Keratinocyte (primary cell): ENCODE data around the gene CSNK2A1. TPM values are rescaled to one million over a fixed set of nuclear protein-coding genes. Genes with fewer than 3 reads are reported as not detected.

Experiments used
- DNase-seq: peaks from one replicate; pipeline ENCODE4 v3.0.0-alpha.2; 2011; ENCODE audit warnings: low read depth, missing footprints, low spot score
- FAIRE-seq: peaks from 2 replicates; lab custom pipeline; 2011; peaks lifted over from hg19 to GRCh38; lab: Jason Lieb, UNC
- H2AFZ ChIP-seq: 2 replicates; pipeline ENCODE4 v1.6.0; 2012; ENCODE audit warnings: low read length, control low read depth, inconsistent platforms; ENCODE audit not compliant: control insufficient read depth
- H3K27ac ChIP-seq: 2 replicates; pipeline ENCODE4 v1.5.1; 2011; ENCODE audit warnings: low read length; ENCODE audit not compliant: control insufficient read depth, insufficient read depth
- H3K27me3 ChIP-seq: 3 replicates; pipeline ENCODE4 v1.6.0; 2011; ENCODE audit warnings: low read length; ENCODE audit not compliant: control insufficient read depth, insufficient read depth; ENCODE audit errors: extremely low read depth
- H3K36me3 ChIP-seq, 2 experiments: 2 replicates in 1 of 2; 3 replicates in 1 of 2; pipeline ENCODE4 v1.5.1; 2011; ENCODE audit warnings: low read length in 2 of 2, mild to moderate bottlenecking in 1 of 2; ENCODE audit not compliant: control insufficient read depth in 2 of 2, insufficient read depth in 2 of 2; ENCODE audit errors: extremely low read depth in 1 of 2
- H3K4me1 ChIP-seq: 3 replicates; pipeline ENCODE4 v1.5.1; 2011; ENCODE audit warnings: low read length; ENCODE audit not compliant: control insufficient read depth, insufficient read depth; ENCODE audit errors: extremely low read depth
- H3K4me2 ChIP-seq: 3 replicates; pipeline ENCODE4 v1.6.0; 2011; ENCODE audit warnings: low read depth, low read length; ENCODE audit not compliant: control insufficient read depth, insufficient read depth; ENCODE audit errors: extremely low read depth
- H3K4me3 ChIP-seq, 3 experiments: fragments of 200-600 bp in 1 of 3; sonication (generic) in 1 of 3; 2 replicates in 2 of 3; 3 replicates in 1 of 3; pipeline ENCODE4 v1.5.1; 2011 to 2016; ENCODE audit warnings: low read length in 3 of 3, mild to moderate bottlenecking in 3 of 3, control low read depth in 2 of 3, inconsistent platforms in 1 of 3, low read depth in 1 of 3, mixed read lengths in 1 of 3, mixed run types in 1 of 3, moderate library complexity in 1 of 3; ENCODE audit not compliant: control insufficient read depth in 2 of 3, insufficient read depth in 2 of 3; ENCODE audit errors: extremely low read depth in 1 of 3
- H3K79me2 ChIP-seq: 2 replicates; pipeline ENCODE4 v1.6.0; 2012; ENCODE audit warnings: low read length; ENCODE audit not compliant: control insufficient read depth, insufficient read depth
- H3K9ac ChIP-seq: 3 replicates; pipeline ENCODE4 v1.6.0; 2011; ENCODE audit warnings: low read length; ENCODE audit not compliant: control insufficient read depth, insufficient read depth; ENCODE audit errors: extremely low read depth
- H3K9me1 ChIP-seq: 3 replicates; pipeline ENCODE4 v1.6.0; 2011; ENCODE audit warnings: low read length; ENCODE audit not compliant: control insufficient read depth, insufficient read depth; ENCODE audit errors: extremely low read depth
- H3K9me3 ChIP-seq: 2 replicates; pipeline ENCODE4 v1.5.1; 2012; ENCODE audit warnings: low read depth, low read length; ENCODE audit not compliant: control insufficient read depth
- H4K20me1 ChIP-seq: 3 replicates; pipeline ENCODE4 v1.6.0; 2011; ENCODE audit warnings: low read length; ENCODE audit not compliant: control insufficient read depth, insufficient read depth; ENCODE audit errors: extremely low read depth
- EZH2 ChIP-seq: IDR thresholded peaks from one replicate; pipeline ENCODE4 v1.6.1; 2012; ENCODE audit warnings: inconsistent platforms, mild to moderate bottlenecking, low read length, moderate library complexity
- dilution Hi-C: fragments of 300-500 bp; cut with MboI; formaldehyde crosslinking; loops from one replicate; pipeline ENCODE4 v1.7.0; 2020; ENCODE audit warnings: low sequenced_read_pairs; ENCODE audit not compliant: extremely low pct_ligation_motif_present
- polyA plus RNA-seq, 5 experiments: library from polyadenylated mRNA; depleted of rRNA in 3 of 5; stranded (reverse) in 3 of 5; stranded (forward) in 1 of 5; unstranded in 1 of 5; fragments of >200 nt; gene quantifications; 1 replicate in 1 of 5; 2 replicates in 3 of 5; 3 replicates in 1 of 5; pipeline versions ENCODE4 v1.2.1 to v1.2.3, GENCODE V29; 2011 to 2012; ENCODE audit warnings: missing spikeins in 2 of 5, low read depth in 1 of 5, low replicate concordance in 1 of 5
- TF ChIP-seq, protein P1 (sequence below), 3 experiments: IDR thresholded peaks in 1 of 3; conservative IDR thresholded peaks in 1 of 3; optimal IDR thresholded peaks in 1 of 3; 2 replicates in 2 of 3; 3 replicates in 1 of 3; pipeline versions ENCODE3 to v1.5.1; 2011; ENCODE audit warnings: low read length in 3 of 3, mild to moderate bottlenecking in 3 of 3, moderate library complexity in 2 of 3, control low read depth in 1 of 3, inconsistent platforms in 1 of 3; ENCODE audit not compliant: insufficient read depth in 2 of 3; ENCODE audit errors: extremely low read depth in 1 of 3

CSNK2A1 gene
- polyA plus RNA-seq, 1 donor (not counting 4 experiments of a cell fraction or from before 2014, with no cell fraction given) = 122 TPM

- no peak overlapping the region for H3K9ac ChIP-seq
- no peak overlapping the region for H3K4me3 ChIP-seq
- dilution Hi-C loops = no loop called here
- H2AFZ ChIP-seq = no peak overlapping the region
- H4K20me1 ChIP-seq = peaks cover 4% of the 10 kb centered on the region
- H3K27me3 ChIP-seq = no peaks in the 10 kb centered on the region
- no peak overlapping the region for H3K27ac ChIP-seq
- no peak for FAIRE-seq
- DNase-seq = no peak
- no peaks in the 10 kb centered on the region for H3K9me3 ChIP-seq
- no peak for TF ChIP-seq EZH2
- TF ChIP-seq, protein P1, sequence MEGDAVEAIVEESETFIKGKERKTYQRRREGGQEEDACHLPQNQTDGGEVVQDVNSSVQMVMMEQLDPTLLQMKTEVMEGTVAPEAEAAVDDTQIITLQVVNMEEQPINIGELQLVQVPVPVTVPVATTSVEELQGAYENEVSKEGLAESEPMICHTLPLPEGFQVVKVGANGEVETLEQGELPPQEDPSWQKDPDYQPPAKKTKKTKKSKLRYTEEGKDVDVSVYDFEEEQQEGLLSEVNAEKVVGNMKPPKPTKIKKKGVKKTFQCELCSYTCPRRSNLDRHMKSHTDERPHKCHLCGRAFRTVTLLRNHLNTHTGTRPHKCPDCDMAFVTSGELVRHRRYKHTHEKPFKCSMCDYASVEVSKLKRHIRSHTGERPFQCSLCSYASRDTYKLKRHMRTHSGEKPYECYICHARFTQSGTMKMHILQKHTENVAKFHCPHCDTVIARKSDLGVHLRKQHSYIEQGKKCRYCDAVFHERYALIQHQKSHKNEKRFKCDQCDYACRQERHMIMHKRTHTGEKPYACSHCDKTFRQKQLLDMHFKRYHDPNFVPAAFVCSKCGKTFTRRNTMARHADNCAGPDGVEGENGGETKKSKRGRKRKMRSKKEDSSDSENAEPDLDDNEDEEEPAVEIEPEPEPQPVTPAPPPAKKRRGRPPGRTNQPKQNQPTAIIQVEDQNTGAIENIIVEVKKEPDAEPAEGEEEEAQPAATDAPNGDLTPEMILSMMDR (optimal IDR thresholded peaks at IDR 0.05 in 1 of 3, IDR thresholded peaks at IDR 0.05 in 1 of 3, conservative IDR thresholded peaks at IDR 0.05 in 1 of 3; ENCODE audit: extremely low read depth in 1 of 3, insufficient read depth in 2 of 3, low read length in 3 of 3) = no peak
- no peak overlapping the region for H3K4me2 ChIP-seq
- H3K79me2 ChIP-seq = no peaks in the 10 kb centered on the region
- peaks cover 5% of the 10 kb centered on the region for H3K4me1 ChIP-seq
- H3K36me3 ChIP-seq = peaks cover 42 to 51% of the 10 kb centered on the region in 2 experiments
- no peaks in the 10 kb centered on the region for H3K9me1 ChIP-seq
These were observed 107.1 kb downstream of the CSNK2A1 start for GRCh38 chr20:436476-436875.

DNA sequence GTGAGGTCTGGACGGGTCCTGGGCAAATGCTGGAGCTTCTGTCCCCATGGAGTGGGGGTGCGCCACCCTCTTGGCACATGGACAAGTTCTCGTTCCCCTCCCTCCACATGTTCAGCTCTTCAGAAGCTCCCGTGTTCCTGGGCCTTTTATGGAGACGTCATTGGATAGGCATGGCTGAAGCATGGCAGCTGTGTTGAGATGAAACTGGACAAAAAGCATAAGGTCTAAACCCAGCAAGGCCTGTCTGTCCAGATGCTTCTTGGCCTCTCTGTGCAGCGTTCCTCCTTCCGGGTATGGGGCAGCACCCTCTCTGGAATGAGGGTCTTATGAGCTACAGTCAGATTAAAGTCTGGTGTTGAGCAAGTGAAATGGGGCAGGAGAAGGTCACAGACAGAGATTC lies 108.0 kb downstream of the CSNK2A1 start:
- dilution Hi-C loops = no loop called here
- TF ChIP-seq, protein P1 (optimal IDR thresholded peaks at IDR 0.05 in 1 of 3, IDR thresholded peaks at IDR 0.05 in 1 of 3, conservative IDR thresholded peaks at IDR 0.05 in 1 of 3; ENCODE audit: extremely low read depth in 1 of 3, insufficient read depth in 2 of 3, low read length in 3 of 3) = no peak
- no peak for TF ChIP-seq EZH2
- no peak for DNase-seq
- H3K36me3 ChIP-seq = peaks cover 46 to 53% of the 10 kb centered on the region in 2 experiments
- no peak overlapping the region for H3K9ac ChIP-seq
- no peak overlapping the region for H3K4me2 ChIP-seq
- no peak overlapping the region for H3K27ac ChIP-seq
- peaks cover 5% of the 10 kb centered on the region for H3K4me1 ChIP-seq
- peaks cover 4% of the 10 kb centered on the region for H4K20me1 ChIP-seq
- no peaks in the 10 kb centered on the region for H3K9me1 ChIP-seq
- no peak for FAIRE-seq
- no peaks in the 10 kb centered on the region for H3K9me3 ChIP-seq
- H3K27me3 ChIP-seq = no peaks in the 10 kb centered on the region
- no peak overlapping the region for H2AFZ ChIP-seq
- H3K4me3 ChIP-seq = no peak overlapping the region
- H3K79me2 ChIP-seq = no peaks in the 10 kb centered on the region
